ENCODE measurements around the gene LMO1. TPM values are rescaled to one million over a fixed set of nuclear protein-coding genes. Genes with fewer than 3 reads are reported as not detected.

LMO1 gene
- polyA plus RNA-seq, 1 donor (not counting 4 experiments of a cell fraction or from before 2014, with no cell fraction given), result 0.08 TPM

DNA sequence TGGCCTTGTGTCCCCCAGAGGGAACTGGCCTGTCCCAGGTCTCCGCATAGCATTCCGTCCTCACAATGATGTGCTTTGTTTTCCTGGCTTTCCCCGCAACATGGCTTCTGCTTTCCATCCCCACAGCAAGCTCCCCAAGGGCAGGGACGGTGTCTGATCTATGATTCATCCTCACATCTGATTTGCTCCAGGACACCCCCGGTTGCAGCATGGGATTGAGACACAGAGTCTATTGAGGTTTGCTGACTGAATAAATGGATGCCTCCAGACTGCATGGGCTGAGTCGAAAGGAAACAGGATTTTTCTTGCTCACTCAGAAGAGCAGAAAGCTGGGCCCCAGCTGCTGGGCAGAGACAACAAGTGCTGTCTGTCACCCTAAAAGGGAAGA lies 40.2 kb downstream of the LMO1 start:
- H3K79me2 ChIP-seq (ENCODE audit: control insufficient read depth, insufficient read depth, low read length), result no peaks in the 10 kb centered on the region
- peak; percentile 13 for FAIRE-seq

DNA sequence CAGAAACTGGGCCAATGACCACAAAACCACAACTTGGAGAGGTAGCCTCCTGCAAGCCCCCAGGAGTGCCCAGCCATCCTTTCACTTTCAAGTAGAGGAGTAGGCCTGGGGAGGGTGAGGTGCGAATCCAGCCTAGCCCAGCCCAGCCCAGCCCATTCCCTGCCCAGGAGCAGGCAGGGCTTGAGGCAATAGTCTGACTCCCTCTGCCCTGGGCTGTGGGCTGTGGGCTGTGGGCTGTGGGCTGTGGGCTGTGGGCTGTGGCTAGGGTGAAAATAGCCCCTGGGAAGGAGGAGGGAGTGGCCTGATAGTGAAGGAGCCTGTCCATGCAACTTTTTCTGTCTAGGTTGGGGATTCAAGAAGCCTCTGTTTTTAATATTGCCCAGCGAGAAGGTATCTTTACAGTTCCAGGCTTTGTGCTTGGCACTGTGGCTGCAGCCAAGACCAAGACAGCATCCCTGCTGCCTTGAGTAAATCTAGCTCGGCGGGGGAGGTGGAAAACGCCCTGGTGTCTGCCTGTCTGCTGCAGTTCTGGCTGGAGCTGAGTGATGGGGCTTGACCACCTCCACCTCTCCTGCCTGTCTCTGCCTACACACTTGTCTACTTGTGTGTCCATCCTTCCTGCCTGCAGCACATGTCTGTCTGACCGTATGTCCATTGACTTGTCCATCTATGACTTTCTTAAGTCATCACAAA lies 40.7 kb downstream of the LMO1 start:
- FAIRE-seq (no peak), DNase-seq (ENCODE audit: low read depth, low spot score) (no peak)
- Histone ChIP-seq H3K4me1 (ENCODE audit: control insufficient read depth, extremely low read depth, insufficient read depth, low read length) (peaks cover 14% of the 10 kb centered on the region), H3K9me1 (ENCODE audit: control insufficient read depth, extremely low read depth, insufficient read depth, low read length) (peaks cover 2% of the 10 kb centered on the region), H3K27me3 (ENCODE audit: control insufficient read depth, extremely low read depth, insufficient read depth, low read length) (peaks cover 4% of the 10 kb centered on the region), H3K4me3 (ENCODE audit: control insufficient read depth in 2 of 3, extremely low read depth in 1 of 3, insufficient read depth in 2 of 3, low read depth in 1 of 3, low read length in 3 of 3) (no peak overlapping the region), H3K9me3 (ENCODE audit: control insufficient read depth, low read depth, low read length) (no peaks in the 10 kb centered on the region), H3K9ac (ENCODE audit: control insufficient read depth, extremely low read depth, insufficient read depth, low read length) (no peak overlapping the region), H3K79me2 (ENCODE audit: control insufficient read depth, insufficient read depth, low read length) (no peaks in the 10 kb centered on the region), H3K36me3 (ENCODE audit: control insufficient read depth in 2 of 2, extremely low read depth in 1 of 2, insufficient read depth in 2 of 2, low read length in 2 of 2) (no peaks in the 10 kb centered on the region), H4K20me1 (ENCODE audit: control insufficient read depth, extremely low read depth, insufficient read depth, low read length) (peaks cover 2% of the 10 kb centered on the region), H3K4me2 (ENCODE audit: control insufficient read depth, extremely low read depth, insufficient read depth, low read depth, low read length) (no peak overlapping the region), H2AFZ (ENCODE audit: control insufficient read depth, low read length) (no peak overlapping the region), H3K27ac (ENCODE audit: control insufficient read depth, insufficient read depth, low read length) (no peak overlapping the region)
- no peak for TF ChIP-seq EZH2 (IDR thresholded peaks at IDR 0.05; ENCODE audit: low read length)
- TF ChIP-seq, protein P1, sequence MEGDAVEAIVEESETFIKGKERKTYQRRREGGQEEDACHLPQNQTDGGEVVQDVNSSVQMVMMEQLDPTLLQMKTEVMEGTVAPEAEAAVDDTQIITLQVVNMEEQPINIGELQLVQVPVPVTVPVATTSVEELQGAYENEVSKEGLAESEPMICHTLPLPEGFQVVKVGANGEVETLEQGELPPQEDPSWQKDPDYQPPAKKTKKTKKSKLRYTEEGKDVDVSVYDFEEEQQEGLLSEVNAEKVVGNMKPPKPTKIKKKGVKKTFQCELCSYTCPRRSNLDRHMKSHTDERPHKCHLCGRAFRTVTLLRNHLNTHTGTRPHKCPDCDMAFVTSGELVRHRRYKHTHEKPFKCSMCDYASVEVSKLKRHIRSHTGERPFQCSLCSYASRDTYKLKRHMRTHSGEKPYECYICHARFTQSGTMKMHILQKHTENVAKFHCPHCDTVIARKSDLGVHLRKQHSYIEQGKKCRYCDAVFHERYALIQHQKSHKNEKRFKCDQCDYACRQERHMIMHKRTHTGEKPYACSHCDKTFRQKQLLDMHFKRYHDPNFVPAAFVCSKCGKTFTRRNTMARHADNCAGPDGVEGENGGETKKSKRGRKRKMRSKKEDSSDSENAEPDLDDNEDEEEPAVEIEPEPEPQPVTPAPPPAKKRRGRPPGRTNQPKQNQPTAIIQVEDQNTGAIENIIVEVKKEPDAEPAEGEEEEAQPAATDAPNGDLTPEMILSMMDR (optimal IDR thresholded peaks at IDR 0.05 in 1 of 3, IDR thresholded peaks at IDR 0.05 in 1 of 3, conservative IDR thresholded peaks at IDR 0.05 in 1 of 3; ENCODE audit: extremely low read depth in 1 of 3, insufficient read depth in 2 of 3, low read length in 3 of 3), result no peak
- dilution Hi-C loops (cut with MboI; ENCODE audit: extremely low pct_ligation_motif_present, low sequenced_read_pairs), result loop anchor here (25.0 kb wide), 1 partner anchor 339 kb away; no protein-coding TSS in a partner anchor

More for the DNA sequence above, 40.2 kb downstream of the LMO1 start:
- Histone ChIP-seq H2AFZ (ENCODE audit: control insufficient read depth, low read length) (no peak overlapping the region), H3K4me1 (ENCODE audit: control insufficient read depth, extremely low read depth, insufficient read depth, low read length) (peaks cover 19% of the 10 kb centered on the region), H3K4me2 (ENCODE audit: control insufficient read depth, extremely low read depth, insufficient read depth, low read depth, low read length) (no peak overlapping the region), H4K20me1 (ENCODE audit: control insufficient read depth, extremely low read depth, insufficient read depth, low read length) (peaks cover 4% of the 10 kb centered on the region), H3K36me3 (ENCODE audit: control insufficient read depth in 2 of 2, extremely low read depth in 1 of 2, insufficient read depth in 2 of 2, low read length in 2 of 2) (no peaks in the 10 kb centered on the region), H3K27me3 (ENCODE audit: control insufficient read depth, extremely low read depth, insufficient read depth, low read length) (peaks cover 4% of the 10 kb centered on the region), H3K4me3 (ENCODE audit: control insufficient read depth in 2 of 3, extremely low read depth in 1 of 3, insufficient read depth in 2 of 3, low read depth in 1 of 3, low read length in 3 of 3) (no peak overlapping the region), H3K27ac (ENCODE audit: control insufficient read depth, insufficient read depth, low read length) (no peak overlapping the region), H3K9me1 (ENCODE audit: control insufficient read depth, extremely low read depth, insufficient read depth, low read length) (peaks cover 2% of the 10 kb centered on the region), H3K9ac (ENCODE audit: control insufficient read depth, extremely low read depth, insufficient read depth, low read length) (no peak overlapping the region), H3K9me3 (ENCODE audit: control insufficient read depth, low read depth, low read length) (no peaks in the 10 kb centered on the region)
- dilution Hi-C loops (cut with MboI; ENCODE audit: extremely low pct_ligation_motif_present, low sequenced_read_pairs), result loop anchor here (25.0 kb wide), 1 partner anchor 339 kb away; no protein-coding TSS in a partner anchor
- no peak for DNase-seq (ENCODE audit: low read depth, low spot score)
- no peak for TF ChIP-seq EZH2 (IDR thresholded peaks at IDR 0.05; ENCODE audit: low read length)
- TF ChIP-seq, protein P1 (optimal IDR thresholded peaks at IDR 0.05 in 1 of 3, IDR thresholded peaks at IDR 0.05 in 1 of 3, conservative IDR thresholded peaks at IDR 0.05 in 1 of 3; ENCODE audit: extremely low read depth in 1 of 3, insufficient read depth in 2 of 3, low read length in 3 of 3), result no peak

Data from keratinocyte (primary cell).